Measurements from ENCODE around the gene CLBA1.

Gene CLBA1

DNA sequence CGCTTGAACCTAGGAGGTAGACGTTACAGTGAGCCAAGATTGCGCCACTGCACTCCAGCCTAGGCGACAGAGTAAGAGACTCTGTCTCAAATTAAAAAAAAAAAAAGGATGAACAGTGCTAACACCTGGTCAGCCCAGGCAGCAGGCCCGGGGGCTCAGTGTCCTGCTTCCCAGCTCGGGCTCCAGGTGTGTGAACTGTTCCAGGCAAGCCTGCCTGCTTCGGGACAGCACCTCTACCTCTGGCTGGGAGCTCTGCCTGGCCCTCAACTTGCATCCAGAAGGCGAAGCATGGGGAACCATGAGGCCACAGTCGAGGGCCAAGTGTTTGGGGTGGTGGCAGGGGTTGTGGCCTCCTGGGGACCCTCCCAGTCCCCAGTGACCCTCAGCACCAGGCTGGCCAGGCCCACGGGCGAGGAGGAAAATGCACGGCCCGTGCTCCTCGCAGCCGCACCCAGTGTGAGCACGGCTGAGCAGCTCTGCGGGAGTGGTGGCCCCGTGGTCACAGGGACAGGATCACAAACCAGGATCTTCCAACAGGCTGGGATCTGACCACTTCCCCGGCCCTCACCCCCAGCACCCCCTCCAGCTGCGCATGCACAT, 19.8 kb downstream of the CLBA1 start:
- no peak for DNase-seq (ENCODE audit: low read depth)

DNA sequence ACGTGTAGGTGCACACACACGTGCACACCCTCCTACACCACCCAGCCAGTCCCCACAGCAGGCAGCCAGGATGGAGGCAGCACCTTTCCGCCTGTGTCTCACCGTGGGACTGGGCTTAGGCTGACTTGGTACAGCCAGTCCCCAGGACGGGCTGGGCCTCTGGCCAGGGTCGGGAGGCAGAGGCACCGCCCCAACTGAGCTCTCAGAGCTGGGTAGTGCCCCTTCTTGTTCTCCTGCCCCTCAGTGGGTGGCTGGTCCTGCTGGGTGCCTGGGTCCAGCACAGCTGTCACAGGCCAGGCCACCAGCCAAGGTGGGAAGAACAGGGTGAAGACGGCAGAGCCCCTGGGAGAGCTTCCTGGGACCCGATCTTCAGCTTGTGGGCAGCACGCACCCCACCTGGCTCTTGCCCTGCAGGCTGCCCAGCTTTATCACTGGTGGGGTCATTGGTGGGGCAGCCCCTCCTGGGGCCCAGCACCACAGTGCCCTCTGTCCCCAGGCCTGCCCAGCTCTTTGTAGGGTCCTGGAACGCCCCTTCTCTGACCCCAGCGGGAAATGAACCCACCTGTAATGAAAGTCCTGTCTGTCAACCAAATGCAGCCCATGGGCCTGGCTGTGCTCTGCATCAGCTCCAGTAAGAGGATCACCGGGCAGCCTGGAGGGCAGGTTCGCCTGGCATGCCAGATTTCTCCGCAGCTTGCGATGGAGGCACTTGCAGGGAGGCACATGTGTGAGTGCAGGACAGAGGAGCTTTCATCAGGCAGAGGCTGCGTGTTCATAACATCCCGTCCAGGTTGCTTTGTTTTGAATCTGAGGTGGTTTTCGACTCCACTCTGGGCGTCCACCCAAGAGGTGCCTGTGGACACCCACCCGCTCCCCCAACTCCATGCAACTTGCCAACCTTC, 20.6 kb downstream of the CLBA1 start:
- DNase-seq (ENCODE audit: low read depth): no peak

DNA sequence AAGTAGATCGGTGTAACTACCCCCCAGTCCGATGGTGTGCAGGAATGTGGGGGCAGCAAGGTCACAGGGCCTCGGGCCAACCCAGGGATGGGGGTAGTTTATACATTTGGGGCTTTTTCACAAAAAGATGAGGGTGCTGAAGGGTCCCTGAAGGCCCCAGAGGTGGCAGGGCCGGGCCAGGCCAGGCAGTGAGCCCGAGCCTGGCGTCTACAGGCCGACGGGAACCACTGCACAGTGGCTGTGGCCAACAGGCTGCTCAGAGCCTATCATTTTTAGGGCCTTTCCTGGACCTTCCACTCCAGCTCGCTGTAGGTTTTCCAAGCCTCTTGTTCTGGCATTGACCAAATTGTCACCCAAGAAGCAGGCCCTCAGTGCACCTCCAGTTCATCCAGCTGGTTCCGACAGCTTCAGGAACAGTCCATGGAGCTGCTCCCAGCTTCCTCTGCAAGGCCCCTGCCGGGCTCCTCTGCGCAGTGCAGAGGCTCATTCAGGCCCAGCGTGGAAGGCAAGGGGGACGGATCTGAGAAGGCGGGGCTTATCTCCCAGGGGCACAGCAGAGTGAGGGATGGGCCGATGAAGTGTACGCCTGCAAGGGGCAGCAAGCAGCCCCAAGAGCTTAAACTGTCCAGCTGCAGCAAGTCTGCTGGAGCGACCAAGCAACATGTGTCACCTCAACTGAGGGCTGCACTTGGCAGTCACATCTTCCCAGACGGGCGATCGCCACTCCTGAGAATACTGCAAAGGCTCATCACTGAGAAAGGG, 21.4 kb downstream of the CLBA1 start:
- no peak for DNase-seq (ENCODE audit: low read depth)

DNA sequence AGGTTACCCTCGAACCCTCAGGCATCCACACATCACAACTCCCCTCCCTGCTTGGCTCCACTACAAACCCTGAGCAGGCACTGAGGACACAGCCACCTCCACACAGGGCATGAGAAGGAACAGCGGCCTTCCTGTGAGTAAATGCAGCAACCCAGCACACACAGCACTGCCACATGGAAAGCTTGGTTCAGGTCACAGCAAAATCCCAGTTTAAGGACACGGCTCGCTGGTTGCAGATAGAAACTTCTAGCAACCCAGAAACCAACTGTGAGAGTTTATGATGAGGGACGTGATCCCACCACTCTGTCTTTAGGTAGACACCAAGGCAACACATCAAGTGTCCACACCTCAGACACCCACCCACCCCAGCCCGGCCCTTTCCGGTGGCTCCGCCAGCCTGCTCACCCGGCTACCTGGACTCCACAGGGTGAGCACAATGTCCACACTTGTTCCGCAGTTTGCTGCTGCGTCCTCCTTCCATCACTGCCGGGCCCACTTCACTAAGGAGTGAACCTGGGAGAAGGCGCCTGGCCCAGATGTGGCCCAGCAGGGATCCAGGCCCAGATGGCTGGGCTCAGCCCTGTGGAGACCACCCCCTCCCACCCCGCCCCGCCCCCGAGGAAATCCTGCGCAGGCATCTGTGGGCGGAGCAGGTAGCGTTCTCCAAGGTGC, 22.1 kb downstream of the CLBA1 start:
- DNase-seq (ENCODE audit: low read depth): no peak

DNA sequence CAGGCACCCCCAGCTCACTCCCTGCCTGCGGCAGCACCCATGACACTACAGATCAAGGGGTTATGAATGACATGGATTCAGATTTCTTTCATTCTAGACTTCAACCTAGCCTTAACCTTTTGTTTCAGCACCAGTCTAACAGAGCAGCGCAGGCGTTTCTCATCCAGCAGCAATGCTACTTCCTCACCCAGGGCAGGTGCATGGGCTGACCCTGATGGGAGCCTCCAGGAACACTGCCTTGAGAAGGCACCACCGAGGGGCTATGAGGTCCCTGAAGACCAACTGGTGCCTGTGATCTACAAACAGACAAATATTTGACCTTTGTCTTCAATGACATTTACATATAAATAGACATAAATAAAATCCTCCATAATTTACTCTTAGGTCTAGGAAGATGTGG, 24.5 kb downstream of the CLBA1 start:
- no peak for DNase-seq (ENCODE audit: low read depth)

DNA sequence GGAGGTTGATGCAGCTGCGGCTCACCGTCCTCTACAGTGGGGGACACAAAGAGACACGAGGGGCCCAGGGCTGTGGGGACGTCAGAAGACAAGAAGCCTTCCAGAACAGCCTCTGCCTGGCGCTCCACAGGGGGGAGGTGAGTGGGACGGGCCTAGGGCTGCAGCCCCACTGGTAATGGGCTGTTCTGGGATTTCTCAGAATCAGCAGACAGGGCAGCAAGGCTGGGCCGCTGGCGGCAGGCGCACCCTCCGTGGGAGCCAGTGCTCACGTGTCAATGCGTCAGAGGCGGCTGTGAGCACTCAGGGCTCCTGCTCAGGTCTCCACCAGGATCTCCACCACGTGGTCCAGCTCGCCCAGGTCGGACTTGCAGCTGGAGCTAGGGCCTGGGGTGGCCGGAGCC, 25.3 kb downstream of the CLBA1 start:
- no peak for DNase-seq (ENCODE audit: low read depth)

DNA sequence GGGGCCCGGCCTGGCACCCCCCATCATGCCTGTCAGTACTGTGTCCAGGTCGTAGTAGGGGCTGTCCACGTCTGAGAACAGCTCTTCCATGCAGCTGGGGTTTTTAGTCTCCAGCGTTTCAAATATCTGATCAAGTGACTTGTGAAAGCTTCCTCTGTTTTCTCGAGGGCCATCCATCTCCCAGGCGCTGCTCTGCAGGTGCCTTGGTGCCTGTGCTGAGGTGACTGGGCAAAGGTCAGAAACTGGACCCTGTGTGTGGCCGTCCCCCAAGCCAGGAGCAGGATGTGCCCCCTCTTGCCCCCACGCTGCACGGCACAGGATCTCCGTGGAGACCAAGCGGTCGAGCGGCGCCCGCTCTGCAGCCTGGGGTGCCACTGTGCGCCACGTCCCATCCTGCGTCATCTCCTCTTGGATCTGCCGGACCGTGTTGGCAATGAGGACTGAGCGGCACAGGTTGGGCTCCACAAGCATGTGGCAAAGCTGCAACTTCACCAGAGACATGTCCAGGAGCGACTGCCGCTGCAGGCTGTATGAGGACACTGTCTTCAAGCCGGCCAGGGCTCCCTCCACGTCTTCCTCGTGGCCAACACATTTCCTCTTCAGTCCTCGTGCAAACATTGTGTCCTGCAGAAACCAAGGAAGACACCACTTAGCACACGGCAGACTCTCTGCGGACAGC, 25.9 kb downstream of the CLBA1 start:
- DNase-seq (ENCODE audit: low read depth): no peak

DNA sequence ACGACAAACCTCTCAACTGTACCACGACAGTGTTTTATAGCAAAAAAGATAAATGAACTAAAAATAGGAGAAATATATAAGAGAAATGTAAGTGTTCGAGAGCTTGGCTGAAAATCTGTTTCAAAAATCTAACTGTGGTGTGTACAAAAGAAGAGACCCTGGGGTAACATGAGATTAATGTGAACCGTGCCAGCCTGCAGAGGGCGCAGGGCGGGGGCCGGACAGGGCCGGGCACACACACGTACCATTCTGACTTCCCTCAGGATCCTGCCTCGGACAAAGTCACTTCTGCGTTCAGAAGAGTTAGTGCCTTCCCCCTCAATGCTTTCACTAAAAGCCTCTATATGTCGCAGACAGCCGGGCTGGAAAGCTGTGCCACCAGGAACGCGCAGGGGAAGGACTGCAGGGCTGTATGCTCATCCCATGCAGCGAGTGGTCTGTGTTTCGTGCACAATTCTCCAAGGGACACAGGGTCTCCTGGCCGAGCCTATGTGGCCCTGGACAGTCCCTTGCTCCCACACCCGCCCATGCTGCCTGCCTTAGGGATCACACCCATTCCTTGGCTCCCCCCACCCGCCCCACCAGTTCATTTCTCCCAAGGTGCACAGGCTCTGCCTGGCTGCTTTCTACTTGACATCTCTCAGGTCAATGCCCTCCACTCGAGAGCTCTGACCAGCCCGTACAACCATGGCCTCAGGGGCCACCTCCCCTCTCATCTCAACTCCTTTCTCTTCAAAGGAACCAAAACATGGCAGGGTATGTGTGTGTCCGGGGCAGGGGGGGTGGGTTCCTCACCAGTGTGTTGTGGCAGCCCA, 26.8 kb downstream of the CLBA1 start:
- DNase-seq (ENCODE audit: low read depth): no peak

DNA sequence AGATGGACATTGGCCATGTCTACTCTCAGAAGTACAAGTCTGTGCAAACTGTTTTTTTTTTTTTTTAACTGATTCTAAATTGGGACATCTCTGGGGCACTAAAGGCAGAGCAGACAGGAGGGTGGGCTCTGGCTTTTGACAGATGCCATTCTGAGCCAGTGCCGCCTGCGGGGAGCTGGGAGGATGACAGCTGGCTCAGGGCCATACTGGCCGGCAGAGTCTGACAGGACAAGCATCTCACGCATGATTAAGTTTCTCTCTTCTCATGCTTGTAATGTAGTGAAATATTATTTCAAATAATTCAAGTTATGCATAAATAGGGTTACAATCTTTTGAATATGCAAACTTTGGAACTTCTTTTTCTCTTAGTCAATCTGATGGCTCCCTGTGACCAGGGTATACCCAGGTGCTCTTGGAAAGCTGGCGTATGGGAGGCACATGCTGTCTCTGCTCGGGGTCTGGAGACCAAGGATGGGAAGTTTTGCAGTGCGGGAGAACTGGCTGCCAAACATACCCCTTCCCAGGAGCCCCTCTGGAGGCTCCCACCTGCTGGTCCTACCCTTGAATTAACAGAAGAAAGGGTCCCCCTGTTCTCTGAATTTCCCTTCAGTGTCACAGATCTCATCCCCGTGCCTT, 27.7 kb downstream of the CLBA1 start:
- no peak for DNase-seq (ENCODE audit: low read depth)

DNA sequence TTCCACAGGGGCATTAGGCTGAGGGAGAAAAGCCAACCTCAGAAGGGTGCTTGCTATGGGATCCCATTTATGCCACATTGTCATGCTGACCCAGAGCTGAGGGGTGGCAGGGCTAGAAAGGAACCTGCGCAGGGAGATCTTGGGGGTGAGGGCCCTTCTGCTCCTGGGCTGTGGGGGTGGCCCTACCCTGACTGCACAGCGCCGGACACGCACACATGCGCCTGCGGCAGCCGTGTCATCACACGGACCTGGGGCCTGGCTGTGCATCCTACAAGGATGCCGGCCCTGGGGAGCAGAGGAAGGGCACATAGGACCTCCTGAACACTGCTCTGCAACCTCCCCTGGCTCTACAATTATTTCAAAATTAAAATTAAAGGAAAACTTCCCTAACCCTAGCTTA, 28.4 kb downstream of the CLBA1 start:
- no peak for DNase-seq (ENCODE audit: low read depth)

DNA sequence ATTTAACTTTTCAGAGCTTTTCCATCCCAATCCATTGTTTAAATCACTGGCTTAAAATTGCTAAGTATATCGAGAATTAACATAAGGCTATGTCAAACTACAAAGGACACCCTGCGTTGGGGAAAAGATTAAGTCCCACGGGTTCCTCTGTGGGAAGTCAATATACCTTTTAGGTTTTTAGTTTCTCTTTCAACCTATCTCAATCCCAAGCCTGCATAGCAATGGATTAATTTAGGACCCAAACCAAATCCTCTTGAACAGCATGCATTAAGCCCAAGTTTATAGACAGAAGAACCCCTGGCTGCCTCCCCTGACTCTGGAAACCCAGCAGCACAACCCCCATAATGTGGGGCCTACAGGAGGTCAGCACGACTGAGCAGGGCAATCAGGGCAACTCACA, 29.0 kb downstream of the CLBA1 start:
- no peak for DNase-seq (ENCODE audit: low read depth)

DNA sequence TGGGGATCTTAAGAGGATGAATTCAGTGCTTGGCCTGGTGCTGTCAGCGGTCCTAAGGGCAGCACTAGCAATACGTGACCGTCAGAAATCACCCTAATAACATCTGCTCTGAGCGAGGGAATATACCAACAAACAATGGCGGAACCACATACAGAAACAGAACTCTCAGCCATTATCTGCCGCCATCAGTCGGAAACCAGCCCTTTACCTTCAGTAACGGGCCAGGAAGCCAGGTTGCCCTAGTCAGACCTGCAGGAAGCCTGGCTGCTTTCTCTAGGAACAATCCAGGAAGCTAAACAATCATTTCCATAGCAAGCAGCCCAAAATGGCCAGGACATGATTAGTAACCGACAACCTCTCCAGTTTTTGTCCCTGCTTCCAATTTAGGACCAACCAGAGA, 29.7 kb downstream of the CLBA1 start:
- no peak for DNase-seq (ENCODE audit: low read depth)

DNA sequence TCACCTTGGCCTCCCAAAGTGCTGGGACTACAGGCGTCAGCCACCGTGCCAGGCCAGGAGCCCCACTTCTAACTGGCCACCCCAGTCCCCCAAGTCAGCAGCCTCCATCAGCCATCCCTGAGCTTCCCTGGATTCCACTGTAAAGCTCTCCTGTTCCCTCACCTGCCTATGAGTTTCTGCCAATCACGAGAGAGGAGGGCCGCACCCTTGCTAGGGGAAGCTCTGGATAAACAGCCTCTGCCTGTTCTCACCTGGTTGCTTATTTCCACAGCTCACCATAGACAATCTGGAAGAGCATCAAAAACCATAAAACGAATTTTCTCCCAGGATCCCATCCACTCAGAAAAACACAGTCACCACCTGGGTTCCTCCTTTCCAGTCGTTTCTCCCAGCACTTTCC, 30.3 kb downstream of the CLBA1 start:
- no peak for DNase-seq (ENCODE audit: low read depth)

DNA sequence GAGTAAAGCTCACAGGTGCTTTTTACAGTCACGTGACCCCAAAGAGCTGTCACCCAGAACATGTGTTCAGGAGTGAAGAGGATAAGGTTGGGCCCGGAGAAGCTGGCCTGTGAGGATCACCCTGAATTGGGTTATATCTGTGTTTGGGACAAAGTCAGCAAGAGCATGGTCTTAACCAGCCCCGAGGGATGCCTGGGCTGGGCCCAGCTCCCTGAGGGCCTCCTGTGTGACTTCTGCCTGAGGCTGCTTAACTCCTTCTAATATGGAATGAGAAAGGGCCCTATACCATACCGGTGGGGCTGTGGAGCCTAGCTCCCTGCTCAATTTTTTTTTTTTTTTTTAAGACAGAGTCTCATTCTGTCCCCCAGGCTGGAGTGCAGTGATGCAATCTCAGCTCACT, 32.8 kb downstream of the CLBA1 start:
- DNase-seq (ENCODE audit: low read depth): no peak

DNA sequence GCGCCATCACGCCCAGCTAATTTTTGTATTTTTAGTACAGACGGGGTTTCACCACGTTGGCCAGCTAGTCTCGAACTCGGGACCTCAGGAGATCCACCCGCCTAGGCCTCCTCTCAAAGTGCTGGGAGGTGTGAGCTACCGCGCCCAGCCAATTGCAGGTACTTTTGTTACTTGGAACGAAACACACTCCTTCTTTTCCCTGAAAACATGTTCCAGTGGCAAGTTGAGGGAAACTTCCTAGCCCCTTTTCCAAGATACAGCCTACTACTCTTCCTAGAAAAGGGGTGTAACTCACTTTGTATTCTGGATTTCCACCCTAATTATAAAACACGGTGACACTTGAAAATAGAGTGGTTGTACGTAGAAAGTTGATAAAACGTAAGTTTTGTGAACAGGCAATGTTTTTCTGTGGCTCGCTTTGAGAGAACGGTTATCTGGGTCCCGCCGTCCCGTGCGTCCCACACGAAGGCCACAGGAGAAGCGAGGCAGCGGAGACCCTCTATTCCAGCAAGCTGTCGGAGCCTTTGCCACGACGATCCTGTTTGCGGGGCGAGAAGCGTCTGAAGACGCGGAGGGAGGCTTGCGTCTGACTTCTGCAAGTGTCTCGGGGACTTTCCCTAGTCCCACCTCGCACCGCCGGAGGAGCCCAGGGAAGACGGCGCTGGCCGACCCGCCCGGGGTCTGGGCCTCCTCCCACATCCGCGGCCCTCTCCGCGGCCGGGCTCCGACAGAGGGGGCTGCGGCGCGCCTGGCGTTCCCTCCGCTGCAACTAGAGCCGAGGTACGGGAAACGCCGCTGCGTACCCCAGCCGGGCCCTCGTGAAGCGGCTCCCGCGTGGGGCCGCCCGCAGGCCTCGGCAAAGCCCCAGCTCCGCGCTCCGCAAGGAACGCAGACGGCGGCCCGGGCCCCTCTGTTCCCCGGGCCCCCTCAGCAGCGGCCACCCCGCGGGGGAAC, 34.5 kb downstream of the CLBA1 start:
- DNase-seq (ENCODE audit: low read depth): no peak

DNA sequence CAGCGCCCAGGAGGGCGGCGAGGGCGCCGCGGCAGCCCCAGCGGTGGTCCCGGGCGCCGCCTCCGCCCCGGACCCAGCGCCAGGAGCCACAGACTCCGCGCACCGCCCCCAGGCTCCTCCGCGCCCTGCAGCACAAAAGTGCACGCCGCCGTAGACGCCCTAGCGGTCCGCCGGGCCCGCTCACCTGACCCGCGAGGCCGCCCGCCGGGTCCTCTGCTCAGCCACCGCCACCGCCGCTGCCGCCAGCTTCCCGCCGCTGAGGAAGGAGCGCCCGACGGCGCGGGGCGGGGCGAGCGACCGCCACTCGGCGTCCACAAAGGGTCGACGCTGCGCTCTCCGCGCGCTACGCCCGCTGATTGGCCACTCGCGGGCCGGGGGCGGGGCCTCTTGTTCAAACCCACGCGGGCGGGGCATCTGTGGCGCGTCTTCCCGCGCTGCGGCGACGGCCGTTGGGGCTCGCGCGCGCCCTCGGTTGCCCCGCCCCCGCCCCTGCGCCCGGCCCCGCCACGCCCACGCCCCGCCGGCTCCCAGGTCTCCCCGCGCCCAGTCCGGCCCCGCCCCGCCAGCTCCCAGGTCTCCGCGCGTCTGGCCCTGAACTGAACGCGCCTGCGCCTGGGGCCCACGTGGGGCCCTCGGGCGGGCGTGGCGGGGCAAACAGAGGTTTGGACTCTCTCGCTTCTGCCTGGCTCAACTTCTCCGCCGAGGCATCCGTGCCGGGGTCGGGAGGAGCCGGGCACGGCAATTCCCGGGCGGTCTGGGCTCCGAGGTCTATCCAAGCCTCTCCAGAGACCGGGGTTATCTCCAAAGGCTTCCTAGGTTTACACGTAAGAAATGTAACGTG, 35.4 kb downstream of the CLBA1 start, which contains the start of gene CDCA4:
Gene CDCA4, minus strand, starts transcription at position 269 of the 841 bp plus-strand sequence. CDS start 9,154 bp downstream, outside the sequence.
- peak; percentile 63 for DNase-seq (ENCODE audit: low read depth)

DNA sequence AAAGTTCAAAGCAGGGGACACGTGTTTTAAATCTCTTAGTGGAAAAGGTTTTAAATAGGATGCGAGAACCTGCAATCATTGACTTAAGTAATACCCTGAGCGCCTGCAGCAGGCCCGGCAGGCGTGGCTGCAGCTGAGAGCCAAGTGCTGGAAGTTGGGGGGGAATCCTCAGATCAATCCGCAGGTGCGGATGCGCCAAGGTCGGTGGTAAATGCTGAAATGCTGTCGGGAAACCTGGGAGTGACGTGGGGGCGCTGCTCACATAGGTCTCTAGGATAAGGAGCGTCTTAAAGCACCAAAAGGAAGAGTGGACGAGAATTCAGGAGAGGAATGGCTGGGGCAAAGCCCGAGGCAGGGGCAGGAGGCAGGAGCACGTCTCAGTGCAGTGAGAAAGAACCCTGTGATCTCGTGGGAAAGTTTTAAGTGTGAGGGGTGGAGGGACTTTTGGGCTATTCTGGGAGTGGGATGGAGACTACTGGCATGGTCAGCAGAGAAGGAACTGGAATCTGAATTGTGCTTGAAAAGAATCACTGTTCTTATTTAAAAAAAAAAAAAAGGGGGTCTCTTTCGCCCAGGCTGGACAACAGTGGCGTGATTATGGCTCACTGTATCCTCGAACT, 36.2 kb downstream of the CLBA1 start:
- DNase-seq (ENCODE audit: low read depth): no peak

DNA sequence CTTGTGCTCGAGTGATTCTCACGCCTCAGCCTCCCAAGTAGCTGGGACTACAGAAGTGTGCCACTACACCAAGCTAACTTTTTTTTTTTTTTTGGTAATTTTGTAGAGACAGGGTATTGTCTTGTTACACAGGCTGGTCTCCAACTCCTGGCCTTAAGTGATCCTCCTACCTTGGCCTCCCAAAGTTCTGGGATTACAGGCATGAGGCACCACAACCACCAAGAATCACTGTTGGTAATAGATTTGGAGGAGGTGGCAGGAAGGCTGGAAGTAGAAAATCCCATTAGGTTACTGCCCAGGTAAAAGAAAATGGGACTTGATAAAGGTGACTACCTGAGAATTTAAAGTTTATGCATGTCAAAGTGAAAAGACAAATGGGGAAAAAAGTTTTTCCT, 36.7 kb downstream of the CLBA1 start:
- no peak for DNase-seq (ENCODE audit: low read depth)

Data from HS-5 (cell line).